Panc1 (cell line): ENCODE data around the gene SLF2. TPM values are rescaled to one million over a fixed set of nuclear protein-coding genes. Genes with fewer than 3 reads are reported as not detected.

Experiments used
- ATAC-seq: fragments of 200-7000 bp; cut with Tn5 transposase; 2 replicates; pipeline ENCODE4 v1.9.1; 2020; ENCODE audit warnings: mild to moderate bottlenecking, moderate library complexity
- BruUV-seq: library from RNA; stranded (reverse); fragments of 400-500 nt; replicated peaks from 2 replicates; lab custom pipeline; 2021; lab: Mats Ljungman, UMichigan
- CTCF ChIA-PET: fragments of 300-600 bp; sonication (Branson Sonifier 250); formaldehyde crosslinking; loops from one replicate; lab custom pipeline; 2022; ENCODE audit warnings: antibody characterized with exemption; lab: Charles Lee
- POLR2A ChIA-PET: fragments of 300-600 bp; sonication (Branson Sonifier 250); formaldehyde crosslinking; loops from one replicate; lab custom pipeline; 2022; ENCODE audit warnings: antibody characterized with exemption; lab: Charles Lee
- DNase-seq: peaks from one replicate; pipeline ENCODE4 v3.0.0-alpha.2; 2010; ENCODE audit warnings: low read depth, low spot score
- H3K27ac ChIP-seq: 2 replicates; pipeline ENCODE4 v1.5.1; 2011; ENCODE audit warnings: mild to moderate bottlenecking, low read length, inconsistent platforms
- H3K27me3 ChIP-seq: fragments of 200-500 bp; sonication (Bioruptor generic); 2 replicates; pipeline ENCODE4 v1.6.0; 2014; ENCODE audit warnings: low read length, inconsistent platforms; ENCODE audit not compliant: control insufficient read depth, insufficient read depth
- H3K36me3 ChIP-seq: fragments of 200-500 bp; sonication (Bioruptor generic); 2 replicates; pipeline ENCODE4 v1.5.1; 2014; ENCODE audit warnings: inconsistent platforms, mild to moderate bottlenecking, low read length, moderate library complexity; ENCODE audit not compliant: control insufficient read depth, insufficient read depth
- H3K4me1 ChIP-seq: 2 replicates; pipeline ENCODE4 v1.5.1; 2011; ENCODE audit warnings: inconsistent platforms, mild to moderate bottlenecking, low read length, moderate library complexity; ENCODE audit not compliant: control insufficient read depth, insufficient read depth
- H3K4me3 ChIP-seq, 2 experiments: 2 replicates each; pipeline ENCODE4 v1.5.1; 2011 to 2012; ENCODE audit warnings: low read depth in 2 of 2, low read length in 2 of 2, mild to moderate bottlenecking in 2 of 2, inconsistent platforms in 1 of 2, moderate library complexity in 1 of 2
- H3K9me3 ChIP-seq: fragments of 200-500 bp; sonication (Bioruptor generic); 2 replicates; pipeline ENCODE4 v1.5.1; 2014; ENCODE audit warnings: low read depth, mild to moderate bottlenecking, inconsistent platforms, low read length, moderate library complexity; ENCODE audit not compliant: control insufficient read depth, insufficient read depth
- CTCF ChIP-seq: fragments of 450-650 bp; IDR thresholded peaks from 2 replicates; pipeline ENCODE4 v1.5.1; 2017; ENCODE audit warnings: mild to moderate bottlenecking
- POLR2AphosphoS5 ChIP-seq: IDR thresholded peaks from 2 replicates; pipeline ENCODE4 v1.6.1; 2012; ENCODE audit warnings: mild to moderate bottlenecking, low read depth, low read length, moderate library complexity
- SIN3A ChIP-seq: IDR thresholded peaks from 2 replicates; pipeline ENCODE4 v1.6.1; 2012; ENCODE audit warnings: low read depth, mild to moderate bottlenecking, low read length, moderate library complexity, borderline replicate concordance; ENCODE audit not compliant: insufficient read depth
- TCF7L2 ChIP-seq: IDR thresholded peaks from 2 replicates; pipeline ENCODE4 v1.6.1; 2011; ENCODE audit warnings: mild to moderate bottlenecking, low read depth, low read length, inconsistent platforms
- in situ Hi-C: cut with HindIII; loops from 2 replicates; pipeline ENCODE4 v1.10.0; 2016; ENCODE audit warnings: low sequenced_read_pairs, low pct_unique_long_range_greater_than_20kb
- intact Hi-C: fragments of 100-400 bp; cut with micrococcal nuclease; formaldehyde crosslinking; loops from one replicate; pipeline ENCODE4 v1.10.0; 2022; ENCODE audit not compliant: unreplicated experiment
- total RNA-seq: library from RNA; stranded (reverse); gene quantifications from one replicate; pipeline ENCODE4 v1.2.1, GENCODE V29; 2021; ENCODE audit not compliant: unreplicated experiment
- TF ChIP-seq, protein P1 (sequence below), 2 experiments: IDR thresholded peaks; 2 replicates each; pipeline ENCODE4 v1.6.1; 2011 to 2012; ENCODE audit warnings: low read depth in 2 of 2, control low read depth in 1 of 2, low read length in 1 of 2, mild to moderate bottlenecking in 1 of 2, moderate library complexity in 1 of 2; ENCODE audit not compliant: insufficient read depth in 1 of 2

Gene SLF2
- total RNA-seq, 1 experiment from 2014 or later, result 38.8 TPM

GRCh38 chr10:100907175-100907574 is 5.6 kb upstream of the SLF2 start:
- no TSS peak for BruUV-seq
- H3K36me3 ChIP-seq, result no peaks in the 10 kb centered on the region
- in situ Hi-C loops, result no loop called here
- TF ChIP-seq TCF7L2 (no peak), CTCF (no peak), SIN3A (no peak), POLR2AphosphoS5 (no peak)
- TF ChIP-seq, protein P1, sequence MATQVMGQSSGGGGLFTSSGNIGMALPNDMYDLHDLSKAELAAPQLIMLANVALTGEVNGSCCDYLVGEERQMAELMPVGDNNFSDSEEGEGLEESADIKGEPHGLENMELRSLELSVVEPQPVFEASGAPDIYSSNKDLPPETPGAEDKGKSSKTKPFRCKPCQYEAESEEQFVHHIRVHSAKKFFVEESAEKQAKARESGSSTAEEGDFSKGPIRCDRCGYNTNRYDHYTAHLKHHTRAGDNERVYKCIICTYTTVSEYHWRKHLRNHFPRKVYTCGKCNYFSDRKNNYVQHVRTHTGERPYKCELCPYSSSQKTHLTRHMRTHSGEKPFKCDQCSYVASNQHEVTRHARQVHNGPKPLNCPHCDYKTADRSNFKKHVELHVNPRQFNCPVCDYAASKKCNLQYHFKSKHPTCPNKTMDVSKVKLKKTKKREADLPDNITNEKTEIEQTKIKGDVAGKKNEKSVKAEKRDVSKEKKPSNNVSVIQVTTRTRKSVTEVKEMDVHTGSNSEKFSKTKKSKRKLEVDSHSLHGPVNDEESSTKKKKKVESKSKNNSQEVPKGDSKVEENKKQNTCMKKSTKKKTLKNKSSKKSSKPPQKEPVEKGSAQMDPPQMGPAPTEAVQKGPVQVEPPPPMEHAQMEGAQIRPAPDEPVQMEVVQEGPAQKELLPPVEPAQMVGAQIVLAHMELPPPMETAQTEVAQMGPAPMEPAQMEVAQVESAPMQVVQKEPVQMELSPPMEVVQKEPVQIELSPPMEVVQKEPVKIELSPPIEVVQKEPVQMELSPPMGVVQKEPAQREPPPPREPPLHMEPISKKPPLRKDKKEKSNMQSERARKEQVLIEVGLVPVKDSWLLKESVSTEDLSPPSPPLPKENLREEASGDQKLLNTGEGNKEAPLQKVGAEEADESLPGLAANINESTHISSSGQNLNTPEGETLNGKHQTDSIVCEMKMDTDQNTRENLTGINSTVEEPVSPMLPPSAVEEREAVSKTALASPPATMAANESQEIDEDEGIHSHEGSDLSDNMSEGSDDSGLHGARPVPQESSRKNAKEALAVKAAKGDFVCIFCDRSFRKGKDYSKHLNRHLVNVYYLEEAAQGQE (IDR thresholded peaks at IDR 0.05; ENCODE audit: insufficient read depth in 1 of 2, low read depth in 2 of 2, low read length in 1 of 2), result no peak
- intact Hi-C loops, result no loop called here
- no peak overlapping the region for H3K4me3 ChIP-seq
- no peak for ATAC-seq
- H3K9me3 ChIP-seq, result no peaks in the 10 kb centered on the region
- H3K4me1 ChIP-seq, result peaks cover 4% of the 10 kb centered on the region
- ChIA-PET POLR2A (no interaction called here), CTCF (no interaction called here)
- no peak overlapping the region for H3K27ac ChIP-seq
- no peaks in the 10 kb centered on the region; the same call in 1 of the 2 replicates for H3K27me3 ChIP-seq
- DNase-seq, result no peak

DNA sequence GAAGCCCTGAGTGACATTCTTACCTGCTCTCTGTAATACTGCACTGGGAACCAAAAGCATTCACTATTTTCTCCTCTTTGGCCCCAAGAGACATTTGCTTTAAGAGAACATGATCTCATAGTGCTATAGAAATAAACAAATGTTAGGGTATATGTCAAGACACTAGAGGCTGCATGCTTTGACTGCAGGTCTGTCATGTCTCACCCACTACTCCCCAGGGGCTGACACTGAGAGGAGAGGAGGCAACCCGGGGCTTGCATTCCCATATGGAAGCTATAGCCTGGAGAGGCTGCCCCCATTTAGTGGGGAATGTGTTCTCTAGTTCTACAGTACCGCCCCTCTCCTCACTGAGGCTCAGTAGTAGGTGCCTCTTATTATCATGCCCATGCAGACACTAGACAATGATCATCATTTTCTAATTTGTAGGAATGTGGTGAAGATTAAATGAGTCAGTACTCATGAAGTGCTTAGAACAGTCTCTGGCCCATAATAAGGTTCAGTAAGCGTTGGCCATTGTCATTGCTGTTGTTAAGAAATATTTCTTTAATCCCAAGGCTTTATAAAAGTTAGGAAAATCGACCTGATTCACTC is 4.9 kb upstream of the SLF2 start:
- ATAC-seq, result no peak
- intact Hi-C loops, result no loop called here
- in situ Hi-C loops, result no loop called here
- DNase-seq, result no peak
- no TSS peak for BruUV-seq
- POLR2A ChIA-PET, result no interaction called here
- Histone ChIP-seq H3K27me3 (no peaks in the 10 kb centered on the region; the same call in 1 of the 2 replicates), H3K27ac (no peak overlapping the region), H3K4me1 (peaks cover 5% of the 10 kb centered on the region), H3K36me3 (no peaks in the 10 kb centered on the region; the same call in 1 of the 2 replicates), H3K9me3 (no peaks in the 10 kb centered on the region), H3K4me3 (no peak overlapping the region)
- TF ChIP-seq, protein P1 (IDR thresholded peaks at IDR 0.05; ENCODE audit: insufficient read depth in 1 of 2, low read depth in 2 of 2, low read length in 1 of 2), result no peak
- TF ChIP-seq SIN3A (no peak), TCF7L2 (no peak), CTCF (no peak), POLR2AphosphoS5 (no peak)
- CTCF ChIA-PET, result no interaction called here
